HG03196 (cell line): ENCODE measurements around the gene CDC42EP4.
A peak's percentile ranks its signal among the peaks of the same experiment; 100 is the strongest.

Experiments
- ATAC-seq: cut with Tn5 transposase; IDR thresholded peaks from one replicate; pipeline ENCODE4 v1.9.1; 2021; ENCODE audit not compliant: unreplicated experiment

CDC42EP4 gene

DNA sequence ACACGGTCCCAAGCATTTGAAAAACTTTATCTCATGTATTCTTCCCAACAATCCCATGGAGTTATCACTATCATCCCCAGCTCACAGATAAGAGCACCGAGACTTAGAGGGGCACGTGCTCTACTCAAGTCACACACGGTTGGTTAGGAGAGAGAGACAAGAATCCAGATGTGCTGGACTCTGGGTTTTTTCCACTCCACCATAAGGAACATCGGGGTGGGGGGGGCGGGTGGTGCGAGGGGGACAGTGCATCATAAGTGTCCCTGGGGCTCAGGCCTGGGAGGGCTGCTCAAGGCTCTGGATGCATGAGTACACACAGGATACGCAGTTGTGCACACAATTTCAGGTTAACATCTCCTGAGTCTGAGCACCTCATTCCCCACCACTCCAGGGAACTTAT is 7.4 kb downstream of the CDC42EP4 start:
- no peak for ATAC-seq

DNA sequence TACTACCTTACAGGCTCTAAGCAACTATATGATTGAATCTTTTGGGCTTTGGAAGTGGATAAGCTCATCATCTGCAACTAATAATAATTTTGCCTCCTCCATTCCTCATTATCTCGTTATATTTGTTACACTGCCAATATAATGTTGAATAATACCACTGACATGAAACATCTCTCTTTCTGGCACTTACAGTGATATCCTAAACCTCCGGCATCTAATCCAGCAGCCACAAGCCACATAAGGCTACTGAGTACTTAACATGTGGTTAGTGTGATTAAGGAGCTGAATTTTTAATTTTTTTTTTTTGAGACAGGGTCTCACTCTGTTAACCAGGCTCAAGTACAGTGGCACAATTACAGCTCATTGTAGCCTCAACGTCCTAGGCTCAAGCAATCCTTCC is 9.6 kb downstream of the CDC42EP4 start:
- ATAC-seq: no peak

GRCh38 chr17:73301369-73301768 is 10.4 kb downstream of the CDC42EP4 start:
- ATAC-seq: no peak

- ATAC-seq: no peak
Observed at GRCh38 chr17:73300392-73300791, 11.4 kb downstream of the CDC42EP4 start.

- no peak for ATAC-seq
Observed at GRCh38 chr17:73297934-73298861, 13.6 kb downstream of the CDC42EP4 start.

DNA sequence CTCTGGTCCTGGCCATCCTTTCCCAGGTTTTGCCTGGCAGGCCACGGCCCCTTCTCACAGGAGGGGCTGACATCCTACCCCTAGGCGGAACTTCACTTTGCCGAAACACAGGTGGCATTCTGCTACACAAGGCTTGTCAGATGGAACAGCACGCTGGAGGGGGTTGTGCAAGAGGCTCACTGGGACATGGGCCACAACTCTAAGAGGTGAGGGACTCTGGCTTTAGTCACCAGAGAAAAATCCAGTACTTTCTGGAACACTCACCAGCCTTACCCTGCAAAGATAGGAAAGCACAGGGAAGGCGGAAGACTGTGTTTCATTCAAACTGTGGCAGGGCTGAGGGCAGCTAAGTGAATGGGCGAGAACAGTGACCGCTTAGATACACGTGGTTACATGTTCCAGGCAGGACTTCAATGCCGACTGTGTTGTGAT is 18.3 kb downstream of the CDC42EP4 start:
- ATAC-seq: no peak

DNA sequence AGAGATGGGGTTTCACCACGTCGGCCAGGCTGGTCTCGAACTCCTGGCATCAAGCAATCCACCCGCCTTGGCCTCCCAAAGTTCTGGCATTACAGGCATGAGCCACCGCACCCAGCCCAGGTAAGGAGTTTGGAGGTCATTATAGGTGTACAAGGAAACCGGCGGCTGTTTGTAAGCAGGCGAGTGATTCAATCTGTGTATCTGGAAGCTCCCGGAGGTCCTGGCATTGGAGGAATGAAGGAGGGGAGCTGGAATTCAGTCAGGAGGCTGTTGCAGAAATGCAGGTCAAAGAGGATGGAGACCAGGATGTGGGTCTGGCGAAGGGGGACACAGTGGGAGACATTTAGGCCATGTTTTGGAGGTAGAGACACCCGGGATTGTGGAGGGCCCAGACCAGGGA is 18.8 kb downstream of the CDC42EP4 start:
- ATAC-seq: no peak

- no peak for ATAC-seq
Observed at GRCh38 chr17:73292031-73292531, 19.7 kb downstream of the CDC42EP4 start.

GRCh38 chr17:73291260-73291801 is 20.5 kb downstream of the CDC42EP4 start:
- peak; percentile 85 for ATAC-seq

GRCh38 chr17:73290399-73291259 is 21.2 kb downstream of the CDC42EP4 start:
- peak; percentile 41 for ATAC-seq

DNA sequence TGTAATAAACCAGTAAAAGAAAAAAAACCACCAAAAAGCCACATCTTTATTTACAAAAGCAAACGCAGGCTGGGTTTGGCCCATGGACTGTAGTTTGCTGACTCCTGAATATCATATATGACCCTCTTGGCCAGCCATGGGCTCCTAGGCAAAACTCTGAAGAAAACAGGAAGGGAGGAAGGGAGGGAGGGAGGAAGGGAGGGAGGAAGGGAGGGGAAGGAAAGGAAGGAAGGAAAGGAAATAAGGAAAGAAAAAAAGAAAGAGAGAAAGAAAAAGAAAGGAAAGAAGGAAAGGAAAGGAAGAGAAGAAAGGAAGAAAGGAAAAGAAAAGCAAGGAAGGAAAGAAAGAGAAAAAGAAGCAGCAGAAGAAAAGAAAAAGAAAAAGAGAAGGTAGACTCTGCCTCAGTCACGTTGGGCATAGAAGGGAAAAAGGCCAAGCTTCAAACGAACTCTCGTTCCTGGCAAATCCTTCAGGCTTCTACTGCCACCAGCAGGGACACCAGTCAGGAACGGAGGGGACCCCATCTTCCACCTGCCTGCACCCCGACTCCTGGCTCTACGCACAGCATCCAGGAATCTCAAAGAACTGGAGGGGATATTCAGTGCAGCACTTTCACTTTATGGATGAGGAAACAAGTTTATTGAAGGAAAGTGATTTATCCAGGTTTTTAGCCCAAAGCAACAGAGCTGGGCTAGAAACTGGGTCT is 22.1 kb downstream of the CDC42EP4 start:
- ATAC-seq: no peak

GRCh38 chr17:73288534-73289302 is 23.1 kb downstream of the CDC42EP4 start:
- ATAC-seq: no peak

DNA sequence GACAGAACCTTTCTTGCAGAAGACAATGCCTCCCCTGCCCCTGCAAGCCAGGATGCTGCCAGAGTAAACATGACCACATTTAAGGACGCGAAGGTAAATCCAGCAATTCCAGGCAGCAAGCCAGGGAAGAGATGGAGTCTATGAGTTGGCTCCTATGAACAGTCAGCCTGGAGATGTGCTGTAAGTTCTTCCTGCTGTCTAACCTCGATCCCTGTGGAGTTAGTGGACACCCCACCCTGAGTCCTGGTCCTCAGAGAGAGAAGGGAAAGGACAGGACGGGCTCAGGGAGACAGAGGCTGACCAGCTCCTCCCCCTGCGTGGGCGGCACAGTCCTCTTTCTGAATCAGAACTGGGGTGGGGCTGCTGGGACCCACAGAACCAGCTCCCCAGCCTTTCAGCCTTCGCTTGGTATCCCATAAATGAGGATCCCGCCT is 24.9 kb downstream of the CDC42EP4 start:
- ATAC-seq: no peak

DNA sequence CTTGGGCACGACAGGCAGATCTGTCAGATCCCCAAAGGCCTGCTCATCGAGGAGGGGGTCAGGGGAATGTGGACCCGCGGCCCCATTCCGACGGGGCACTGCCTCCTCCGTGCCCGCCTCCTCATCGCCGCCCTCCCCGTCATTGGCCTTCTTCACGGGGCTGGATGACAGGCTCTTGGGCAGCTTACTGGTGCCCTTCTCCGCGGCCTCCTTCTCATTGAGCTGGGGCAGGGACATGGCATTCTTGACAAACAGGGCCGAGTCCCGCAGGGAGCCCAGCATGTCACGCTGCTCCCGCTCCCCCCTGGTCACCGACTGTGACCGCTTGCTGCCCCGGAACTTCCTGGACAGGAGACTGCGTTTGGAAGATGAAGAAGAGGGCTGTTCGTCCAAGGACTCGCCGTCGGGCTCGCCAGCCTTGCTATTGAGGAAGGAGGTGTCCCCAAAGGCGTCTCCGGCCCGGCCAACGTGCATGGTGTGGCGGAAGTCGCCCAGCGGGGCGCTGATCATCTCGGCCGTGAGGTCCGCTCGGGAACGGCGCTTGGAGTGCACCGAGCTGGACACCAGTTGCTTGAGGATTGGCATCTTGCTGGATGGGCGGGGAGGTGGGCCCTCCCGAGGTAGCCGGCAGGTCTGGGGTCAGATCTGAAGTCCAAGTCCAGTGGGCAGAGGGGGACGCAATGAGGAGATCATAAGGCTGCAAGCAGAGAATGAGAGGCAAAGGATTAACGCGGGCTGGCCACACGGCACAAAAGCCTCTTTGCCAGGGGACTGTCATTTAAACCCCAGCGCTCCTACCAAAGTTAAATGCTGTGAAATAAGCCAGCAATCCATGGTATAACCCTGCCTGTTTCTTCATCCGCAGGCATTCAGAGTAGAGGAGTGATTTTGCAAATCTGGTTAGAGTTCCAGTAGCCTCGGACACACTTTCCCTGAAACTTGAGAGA is 25.6 kb downstream of the CDC42EP4 start:
- no peak for ATAC-seq

GRCh38 chr17:73285603-73285908 is 26.2 kb downstream of the CDC42EP4 start:
- ATAC-seq: no peak

DNA sequence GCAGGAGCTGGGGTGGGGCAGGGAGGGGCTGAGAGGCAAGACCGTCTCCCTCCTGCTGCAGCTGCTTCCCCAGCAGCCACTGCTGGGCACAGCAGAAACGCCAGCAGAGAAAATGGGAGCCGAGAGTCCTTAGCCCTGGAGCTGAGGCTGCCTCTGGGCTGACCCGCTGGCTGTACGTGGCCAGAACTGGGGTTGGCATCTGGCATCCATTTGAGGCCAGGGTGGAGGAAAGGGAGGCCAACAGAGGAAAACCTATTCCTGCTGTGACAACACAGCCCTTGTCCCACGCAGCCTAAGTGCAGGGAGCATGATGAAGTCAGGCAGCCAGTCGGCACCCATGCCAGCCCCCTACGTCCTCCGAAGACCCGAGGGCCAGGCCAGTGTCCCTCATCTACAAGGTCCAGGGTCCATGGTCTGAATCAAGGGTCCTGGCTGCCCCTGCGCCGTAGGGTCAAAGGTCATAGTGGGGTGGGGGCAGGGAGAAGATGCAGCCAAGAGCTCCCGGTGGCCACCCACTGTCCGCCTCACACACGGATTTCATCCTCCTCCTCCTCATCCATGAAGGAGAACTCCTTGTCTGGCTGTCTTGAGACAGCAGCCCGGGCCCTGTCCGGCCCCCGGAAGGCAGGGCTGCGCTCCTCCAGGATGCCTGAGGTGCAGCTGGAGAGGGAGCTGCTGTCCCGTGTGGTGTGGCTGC is 26.7 kb downstream of the CDC42EP4 start:
- ATAC-seq: no peak

- ATAC-seq: no peak
Observed at GRCh38 chr17:73284354-73284753, 27.4 kb downstream of the CDC42EP4 start.

DNA sequence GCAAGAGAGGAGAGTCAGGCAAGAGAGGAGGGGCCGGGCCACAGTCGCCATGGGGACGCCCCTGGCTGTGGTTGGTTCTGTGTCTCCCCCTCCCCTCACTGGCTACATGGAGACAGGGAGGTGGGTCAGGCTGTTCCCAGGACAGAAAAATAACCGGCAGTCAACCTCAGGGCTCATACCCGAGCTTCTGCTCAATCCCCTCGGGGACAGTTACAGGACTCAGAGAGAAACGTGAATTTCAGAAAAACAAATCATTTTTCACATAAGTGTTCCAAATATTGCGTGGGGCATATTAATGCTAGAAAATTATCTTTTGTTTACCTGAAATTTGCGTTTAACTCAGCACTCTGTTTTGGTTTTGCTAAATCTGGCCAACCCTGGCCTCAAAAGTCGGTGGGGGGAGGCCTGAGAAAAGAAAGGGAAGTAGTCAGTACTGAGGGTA is 27.9 kb downstream of the CDC42EP4 start:
- ATAC-seq: no peak
